Hematopoietic multipotent progenitor cell (in vitro differentiated cells): ENCODE measurements around the gene NAPB. TPM values are rescaled to one million over a fixed set of nuclear protein-coding genes. Genes with fewer than 3 reads are reported as not detected.
"Not testable (repeated sequence)": the region's sequence is repeated elsewhere in the genome, so short reads cannot be mapped to it uniquely, and the experiment has no call there.

Experiments
- DNase-seq, 3 donors: peaks; one replicate each; pipeline ENCODE4 v3.0.0-alpha.2; 2011 to 2015; ENCODE audit warnings: low read depth in 2 of 3, low spot score in 2 of 3
- total RNA-seq: library from RNA; depleted of rRNA; stranded (reverse); fragments of >200 nt; gene quantifications from one replicate; pipeline ENCODE4 v1.2.3, GENCODE V29; 2012

Gene NAPB
- total RNA-seq, 1 donor: 4.8 TPM

GRCh38 chr20:23350196-23350903 is 70.9 kb downstream of the NAPB start, which contains the start of gene NXT1:
TSS of gene NXT1 (plus strand) at chr20:23350791. CDS start at chr20:23354042, 3,251 bp downstream.
- peak; percentile 90 to 98 (median 97) for DNase-seq

- DNase-seq: peak in 1 of 3 donors; percentile 90
These were observed 71.7 kb downstream of the NAPB start for GRCh38 chr20:23349338-23350195.

- not testable (repeated sequence) for DNase-seq
These were observed 72.8 kb downstream of the NAPB start for GRCh38 chr20:23348510-23348909.

- DNase-seq: no peak
These were observed 73.5 kb downstream of the NAPB start for GRCh38 chr20:23347791-23348190.

- no peak for DNase-seq
These were observed 75.3 kb downstream of the NAPB start for GRCh38 chr20:23346002-23346401.

- DNase-seq: peak in 1 of 3 donors; percentile 21
These were observed 77.0 kb downstream of the NAPB start for GRCh38 chr20:23344336-23344735.

GRCh38 chr20:23343590-23343989 is 77.7 kb downstream of the NAPB start:
- no peak for DNase-seq

GRCh38 chr20:23341073-23341472 is 80.2 kb downstream of the NAPB start:
- no peak for DNase-seq

GRCh38 chr20:23340524-23340923 is 80.8 kb downstream of the NAPB start:
- DNase-seq: peak in 2 of 3 donors; percentile 52 to 71

GRCh38 chr20:23339986-23340385 is 81.3 kb downstream of the NAPB start:
- DNase-seq: no peak

GRCh38 chr20:23337312-23337711 is 84.0 kb downstream of the NAPB start:
- no peak for DNase-seq

GRCh38 chr20:23336476-23336875 is 84.8 kb downstream of the NAPB start:
- DNase-seq: no peak

GRCh38 chr20:23335521-23335920 is 85.8 kb downstream of the NAPB start:
- no peak for DNase-seq

- DNase-seq: no peak
These were observed 87.2 kb downstream of the NAPB start for GRCh38 chr20:23334111-23334510.

GRCh38 chr20:23332467-23332866 is 88.8 kb downstream of the NAPB start:
- DNase-seq: no peak

GRCh38 chr20:23331450-23332350 is 89.6 kb downstream of the NAPB start:
- DNase-seq: no peak

GRCh38 chr20:23327617-23328333 is 93.5 kb downstream of the NAPB start:
- no peak for DNase-seq

- no peak for DNase-seq
These were observed 94.5 kb downstream of the NAPB start for GRCh38 chr20:23326774-23327173.

- no peak for DNase-seq
These were observed 96.2 kb downstream of the NAPB start for GRCh38 chr20:23325107-23325506.
